RWPE2 (cell line): ENCODE results near the gene TFF2.

ENCODE experiments used
- ATAC-seq: fragments of 200-7000 bp; cut with Tn5 transposase; 3 replicates; pipeline ENCODE4 v1.9.1; 2021; ENCODE audit warnings: low read depth
- DNase-seq: peaks from one replicate; pipeline ENCODE4 v3.0.0-alpha.2; 2020; ENCODE audit warnings: low spot score
- H3K27ac ChIP-seq: fragments of 450-650 bp; 2 replicates; pipeline ENCODE4 v1.5.1; 2017; ENCODE audit warnings: mild to moderate bottlenecking; ENCODE audit not compliant: poor library complexity, severe bottlenecking
- H3K27me3 ChIP-seq: fragments of 250-450 bp; sonication (Bioruptor Pico); 2 replicates; pipeline ENCODE4 v1.5.1; 2021; ENCODE audit warnings: mild to moderate bottlenecking, moderate library complexity; ENCODE audit not compliant: insufficient read depth, poor library complexity, severe bottlenecking
- H3K36me3 ChIP-seq: fragments of 250-450 bp; sonication (Bioruptor Pico); 2 replicates; pipeline ENCODE4 v1.5.1; 2020; ENCODE audit warnings: low read depth, mild to moderate bottlenecking, moderate library complexity
- H3K4me1 ChIP-seq: fragments of 250-450 bp; sonication (Bioruptor Pico); 2 replicates; pipeline ENCODE4 v1.5.1; 2021; ENCODE audit warnings: mild to moderate bottlenecking, moderate library complexity; ENCODE audit not compliant: insufficient read depth, poor library complexity, severe bottlenecking
- H3K4me3 ChIP-seq: fragments of 250-450 bp; sonication (Bioruptor Pico); 2 replicates; pipeline ENCODE4 v1.5.1; 2021; ENCODE audit warnings: mild to moderate bottlenecking, moderate library complexity; ENCODE audit not compliant: severe bottlenecking
- H3K9me3 ChIP-seq: fragments of 250-450 bp; sonication (Bioruptor Pico); 2 replicates; pipeline ENCODE4 v1.5.1; 2021; ENCODE audit warnings: mild to moderate bottlenecking, moderate library complexity; ENCODE audit not compliant: severe bottlenecking
- TF ChIP-seq, protein P1 (sequence below): fragments of 450-650 bp; IDR thresholded peaks from one replicate; pipeline ENCODE4 v1.5.1; 2017; ENCODE audit warnings: mild to moderate bottlenecking, moderate library complexity; ENCODE audit not compliant: poor library complexity, severe bottlenecking

Gene TFF2

DNA sequence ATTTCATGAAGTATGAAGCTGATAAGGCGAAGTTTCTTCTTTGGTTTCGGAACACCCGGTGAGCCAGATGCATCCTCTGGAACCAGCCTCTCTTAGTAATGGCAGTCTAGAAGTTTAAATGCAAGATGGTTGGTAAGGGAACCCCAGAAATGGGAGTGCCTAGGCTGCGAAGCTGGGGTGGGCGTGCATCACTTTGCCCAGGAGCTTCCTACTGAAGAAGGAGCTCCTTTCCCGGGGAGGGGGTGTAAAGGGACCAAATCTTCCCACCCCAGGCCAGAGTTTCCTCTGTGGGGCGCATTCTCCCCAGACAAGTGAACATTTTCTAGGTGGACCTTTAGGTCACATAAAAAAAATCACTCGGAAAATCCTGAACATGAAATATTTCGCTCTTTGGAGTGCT, 4.4 kb downstream of the TFF2 start:
- no peak for DNase-seq
- no peaks in the 10 kb centered on the region for H3K4me1 ChIP-seq
- no peaks in the 10 kb centered on the region for H3K36me3 ChIP-seq
- H3K9me3 ChIP-seq: no peaks in the 10 kb centered on the region
- TF ChIP-seq, protein P1, sequence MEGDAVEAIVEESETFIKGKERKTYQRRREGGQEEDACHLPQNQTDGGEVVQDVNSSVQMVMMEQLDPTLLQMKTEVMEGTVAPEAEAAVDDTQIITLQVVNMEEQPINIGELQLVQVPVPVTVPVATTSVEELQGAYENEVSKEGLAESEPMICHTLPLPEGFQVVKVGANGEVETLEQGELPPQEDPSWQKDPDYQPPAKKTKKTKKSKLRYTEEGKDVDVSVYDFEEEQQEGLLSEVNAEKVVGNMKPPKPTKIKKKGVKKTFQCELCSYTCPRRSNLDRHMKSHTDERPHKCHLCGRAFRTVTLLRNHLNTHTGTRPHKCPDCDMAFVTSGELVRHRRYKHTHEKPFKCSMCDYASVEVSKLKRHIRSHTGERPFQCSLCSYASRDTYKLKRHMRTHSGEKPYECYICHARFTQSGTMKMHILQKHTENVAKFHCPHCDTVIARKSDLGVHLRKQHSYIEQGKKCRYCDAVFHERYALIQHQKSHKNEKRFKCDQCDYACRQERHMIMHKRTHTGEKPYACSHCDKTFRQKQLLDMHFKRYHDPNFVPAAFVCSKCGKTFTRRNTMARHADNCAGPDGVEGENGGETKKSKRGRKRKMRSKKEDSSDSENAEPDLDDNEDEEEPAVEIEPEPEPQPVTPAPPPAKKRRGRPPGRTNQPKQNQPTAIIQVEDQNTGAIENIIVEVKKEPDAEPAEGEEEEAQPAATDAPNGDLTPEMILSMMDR: no peak
- ATAC-seq: no peak
- no peaks in the 10 kb centered on the region for H3K27me3 ChIP-seq
- H3K4me3 ChIP-seq: no peak overlapping the region
- no peak overlapping the region for H3K27ac ChIP-seq

- Histone ChIP-seq H3K36me3 (no peaks in the 10 kb centered on the region), H3K27ac (no peak overlapping the region), H3K4me1 (no peaks in the 10 kb centered on the region), H3K27me3 (no peaks in the 10 kb centered on the region), H3K9me3 (no peaks in the 10 kb centered on the region), H3K4me3 (no peak overlapping the region)
- TF ChIP-seq, protein P1: no peak
- ATAC-seq: no peak
- no peak for DNase-seq
These were observed 6.2 kb downstream of the TFF2 start for GRCh38 chr21:42344631-42345030.

- H3K4me1 ChIP-seq: no peaks in the 10 kb centered on the region
- H3K36me3 ChIP-seq: no peaks in the 10 kb centered on the region
- no peaks in the 10 kb centered on the region for H3K27me3 ChIP-seq
- no peak overlapping the region for H3K4me3 ChIP-seq
- DNase-seq: no peak
- no peaks in the 10 kb centered on the region for H3K9me3 ChIP-seq
- TF ChIP-seq, protein P1: no peak
- H3K27ac ChIP-seq: no peak overlapping the region
- no peak for ATAC-seq
These were observed 6.8 kb downstream of the TFF2 start for GRCh38 chr21:42343963-42344510.

- Histone ChIP-seq H3K36me3 (no peaks in the 10 kb centered on the region), H3K27me3 (no peaks in the 10 kb centered on the region), H3K4me1 (no peaks in the 10 kb centered on the region), H3K9me3 (no peaks in the 10 kb centered on the region), H3K4me3 (no peak overlapping the region), H3K27ac (no peak overlapping the region)
- DNase-seq (no peak), ATAC-seq (no peak)
- TF ChIP-seq, protein P1: no peak
These were observed 7.2 kb downstream of the TFF2 start for GRCh38 chr21:42343556-42343955.

GRCh38 chr21:42343101-42343500, 7.7 kb downstream of the TFF2 start:
- no peaks in the 10 kb centered on the region for H3K9me3 ChIP-seq
- DNase-seq: no peak
- no peak overlapping the region for H3K27ac ChIP-seq
- H3K4me3 ChIP-seq: no peak overlapping the region
- H3K36me3 ChIP-seq: no peaks in the 10 kb centered on the region
- no peaks in the 10 kb centered on the region for H3K27me3 ChIP-seq
- TF ChIP-seq, protein P1: no peak
- no peaks in the 10 kb centered on the region for H3K4me1 ChIP-seq
- no peak for ATAC-seq
